Kidney (tissue), 22 donors: ENCODE results near the gene AKT1. TPM values are rescaled to one million over a fixed set of nuclear protein-coding genes. Genes with fewer than 3 reads are reported as not detected.
A peak's percentile ranks its signal among the peaks of the same experiment; 100 is the strongest.

ENCODE experiments used
- DNase-seq, 5 donors: peaks; one replicate each; pipeline ENCODE4 v3.0.0-alpha.2; 2013 to 2020
- FAIRE-seq: peaks from 2 replicates; lab custom pipeline; 2012; peaks lifted over from hg19 to GRCh38; lab: Jason Lieb, UNC
- H3K27ac ChIP-seq, 2 donors: one replicate each; pipeline ENCODE4 v1.7.0; 2013; ENCODE audit warnings: low read depth in 2 of 2, low read length in 2 of 2, inconsistent platforms in 1 of 2
- H3K27me3 ChIP-seq: one replicate; pipeline ENCODE4 v1.7.1; 2013; ENCODE audit warnings: low read length, inconsistent platforms; ENCODE audit not compliant: control insufficient read depth, insufficient read depth
- H3K36me3 ChIP-seq, 3 donors: one replicate each; pipeline versions ENCODE4 v1.7.0 to v1.7.1; 2013; ENCODE audit warnings: low read length in 3 of 3, control low read depth in 1 of 3, inconsistent platforms in 1 of 3; ENCODE audit not compliant: insufficient read depth in 3 of 3, control insufficient read depth in 2 of 3
- H3K4me1 ChIP-seq, 3 donors: one replicate each; pipeline versions ENCODE4 v1.7.0 to v1.7.1; 2013; ENCODE audit warnings: low read length in 3 of 3, inconsistent platforms in 1 of 3, low read depth in 1 of 3; ENCODE audit not compliant: control insufficient read depth in 2 of 3, insufficient read depth in 2 of 3
- H3K4me3 ChIP-seq, 3 donors: one replicate each; pipeline versions ENCODE4 v1.7.0 to v1.8.1; 2013; ENCODE audit warnings: low read length in 3 of 3, control low read depth in 1 of 3, inconsistent platforms in 1 of 3
- H3K9ac ChIP-seq, 3 donors: one replicate each; pipeline versions ENCODE4 v1.7.0 to v1.7.1; 2013; ENCODE audit warnings: low read length in 3 of 3, control low read depth in 1 of 3, inconsistent platforms in 1 of 3
- H3K9me3 ChIP-seq, 3 donors: one replicate each; pipeline versions ENCODE4 v1.7.0 to v1.7.1; 2013; ENCODE audit warnings: low read length in 3 of 3, control low read depth in 1 of 3, inconsistent platforms in 1 of 3; ENCODE audit not compliant: control insufficient read depth in 2 of 3, insufficient read depth in 1 of 3
- intact Hi-C: fragments of 100-400 bp; cut with DNase I; formaldehyde crosslinking; loops from one replicate; pipeline ENCODE4 v1.11.1; 2022
- long read RNA-seq, 10 donors: library from polyadenylated mRNA in 1 of 10; unstranded in 1 of 10; transcript quantifications; one replicate each; pipeline ENCODE4 v2.0.0 and lab custom pipeline, GENCODE V29; 2021 to 2026
- polyA plus RNA-seq: library from polyadenylated mRNA; stranded (reverse); fragments of 350-450 nt; fragmentation: Illumina TruSeq; extraction: RNeasy Lipid Tissue Mini Kit (QIAGEN cat#74804); gene quantifications from one replicate; pipeline ENCODE4 v1.2.3, GENCODE V29; 2014; ENCODE audit warnings: low read depth, low replicate concordance; ENCODE audit not compliant: insufficient read depth
- total RNA-seq: library from RNA; stranded (reverse); fragmentation: NEBNext Ultra II Directional; extraction: Animal tissue kit (Norgen Biotek cat#: 25700); gene quantifications from one replicate; pipeline ENCODE4 v1.2.1, GENCODE V29; 2021
- TF ChIP-seq, protein P1 (sequence below): IDR thresholded peaks from 3 replicates; pipeline ENCODE4 v1.5.1; 2012; ENCODE audit warnings: mild to moderate bottlenecking, moderate library complexity, borderline replicate concordance; ENCODE audit not compliant: insufficient read depth; ENCODE audit errors: extremely low read depth
- donor health status: control.
- donor health status: control.
- donor health status: control.
- donor health status: control.
- donor health status: control.
- donor health status: DM: yes; HTN: yes; CAD: no.
- donor health status: Normal renal cell carcinoma (clear cell type).

Gene AKT1
- total RNA-seq, result 125 TPM
- 70.6 TPM for polyA plus RNA-seq
- long read RNA-seq, donor 1, transcript AKT1-203 (14 exons, 2,710 nt), result major isoform, 14 of 43 reads
- long read RNA-seq, donor 1, partial matches to known transcripts, result 25 of 43 reads
- long read RNA-seq, donor 1, other reads (novel, unspliced or antisense), result 0 of 43 reads
- long read RNA-seq, donor 2, transcript AKT1-203 (14 exons, 2,710 nt), result major isoform, 10 of 25 reads
- long read RNA-seq, donor 2, partial matches to known transcripts, result 7 of 25 reads
- long read RNA-seq, donor 2, other reads (novel, unspliced or antisense), result 0 of 25 reads
- long read RNA-seq, donor 3, transcript AKT1-203 (14 exons, 2,710 nt), result major isoform, 16 of 21 reads
- long read RNA-seq, donor 3, partial matches to known transcripts, result 0 of 21 reads
- long read RNA-seq, donor 3, other reads (novel, unspliced or antisense), result 0 of 21 reads
- long read RNA-seq, donor 4, transcript AKT1-203 (14 exons, 2,710 nt), result major isoform, 14 of 26 reads
- long read RNA-seq, donor 4, partial matches to known transcripts, result 6 of 26 reads
- long read RNA-seq, donor 4, other reads (novel, unspliced or antisense), result 0 of 26 reads
- long read RNA-seq, donor 5, result 0 reads
- long read RNA-seq, donor 6, transcript AKT1-203 (14 exons, 2,710 nt), result major isoform, 8 of 10 reads
- long read RNA-seq, donor 6, partial matches to known transcripts, result 0 of 10 reads
- long read RNA-seq, donor 6, other reads (novel, unspliced or antisense), result 0 of 10 reads
- long read RNA-seq, donor 7, transcript AKT1-201 (15 exons, 2,866 nt), result minor isoform, 17 of 428 reads
- long read RNA-seq, donor 7, transcript AKT1-203 (14 exons, 2,710 nt), result major isoform, 253 of 428 reads
- long read RNA-seq, donor 7, transcript AKT1-220 (15 exons, 2,742 nt), result minor isoform, 51 of 428 reads
- long read RNA-seq, donor 7, transcript AKT1-205 (6 exons, 2,830 nt), result minor isoform, 9 of 428 reads
- long read RNA-seq, donor 7, partial matches to known transcripts, result 20 of 428 reads
- long read RNA-seq, donor 7, other reads (novel, unspliced or antisense), result 69 of 428 reads
- long read RNA-seq, donor 8, transcript AKT1-203 (14 exons, 2,710 nt), result major isoform, 11 of 24 reads
- long read RNA-seq, donor 8, partial matches to known transcripts, result 10 of 24 reads
- long read RNA-seq, donor 8, other reads (novel, unspliced or antisense), result 0 of 24 reads
- long read RNA-seq, donor 9, transcript AKT1-203 (14 exons, 2,710 nt), result major isoform, 7 of 17 reads
- long read RNA-seq, donor 9, partial matches to known transcripts, result 10 of 17 reads
- long read RNA-seq, donor 9, other reads (novel, unspliced or antisense), result 0 of 17 reads
- long read RNA-seq, donor 10, transcript AKT1-203 (14 exons, 2,710 nt), result major isoform, 10 of 20 reads
- long read RNA-seq, donor 10, partial matches to known transcripts, result 6 of 20 reads
- long read RNA-seq, donor 10, other reads (novel, unspliced or antisense), result 0 of 20 reads

DNA sequence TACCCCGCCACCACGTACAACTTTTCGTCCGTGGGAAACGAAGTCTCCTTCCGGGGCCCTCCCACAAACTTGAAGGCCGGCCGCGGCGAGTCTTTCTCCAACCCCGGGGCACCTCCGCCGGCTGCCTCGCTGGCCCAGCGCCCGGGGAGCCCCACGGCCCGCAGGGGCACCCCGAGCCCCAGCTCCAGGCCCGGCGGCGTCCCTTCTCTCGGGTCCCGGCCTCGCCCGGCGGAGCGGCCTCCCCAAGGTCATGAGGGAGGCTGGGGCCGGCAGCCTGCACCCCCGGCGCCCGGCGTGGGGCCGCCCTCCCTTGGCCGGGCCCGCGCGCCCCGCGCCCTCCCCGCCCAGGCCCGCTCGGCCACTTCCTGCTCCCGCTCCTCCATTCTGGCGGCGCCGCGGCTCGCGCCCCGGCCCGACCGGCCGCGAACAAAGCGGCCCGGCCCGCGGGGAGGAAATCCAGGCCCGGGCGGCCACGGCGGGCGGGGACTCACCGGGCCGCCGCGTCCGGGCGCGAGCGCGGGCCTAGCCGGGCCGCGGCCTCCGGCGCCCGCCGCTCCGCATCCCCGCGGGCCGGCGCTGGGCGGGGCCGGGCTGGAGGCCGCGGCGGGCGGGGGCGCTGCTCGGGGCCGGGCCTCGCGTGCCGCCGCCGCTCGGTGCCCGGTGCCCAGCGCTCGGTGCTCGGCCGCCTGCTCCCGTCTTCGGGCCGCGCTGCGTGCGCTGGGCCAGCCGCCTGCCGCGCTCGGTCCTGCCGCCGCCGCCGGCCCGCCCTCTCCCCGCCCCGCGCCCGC is at the start of gene AKT1:
AKT1 (minus strand) TSS at position 756 of the 788 bp plus-strand sequence. CDS start 3,105 bp downstream, outside the sequence.
- H3K9me3 ChIP-seq, result no peaks in the 10 kb centered on the region
- H3K4me3 ChIP-seq, result peak within 1 kb of the TSS; percentile 42 to 64 (median 62)
- TF ChIP-seq, protein P1, sequence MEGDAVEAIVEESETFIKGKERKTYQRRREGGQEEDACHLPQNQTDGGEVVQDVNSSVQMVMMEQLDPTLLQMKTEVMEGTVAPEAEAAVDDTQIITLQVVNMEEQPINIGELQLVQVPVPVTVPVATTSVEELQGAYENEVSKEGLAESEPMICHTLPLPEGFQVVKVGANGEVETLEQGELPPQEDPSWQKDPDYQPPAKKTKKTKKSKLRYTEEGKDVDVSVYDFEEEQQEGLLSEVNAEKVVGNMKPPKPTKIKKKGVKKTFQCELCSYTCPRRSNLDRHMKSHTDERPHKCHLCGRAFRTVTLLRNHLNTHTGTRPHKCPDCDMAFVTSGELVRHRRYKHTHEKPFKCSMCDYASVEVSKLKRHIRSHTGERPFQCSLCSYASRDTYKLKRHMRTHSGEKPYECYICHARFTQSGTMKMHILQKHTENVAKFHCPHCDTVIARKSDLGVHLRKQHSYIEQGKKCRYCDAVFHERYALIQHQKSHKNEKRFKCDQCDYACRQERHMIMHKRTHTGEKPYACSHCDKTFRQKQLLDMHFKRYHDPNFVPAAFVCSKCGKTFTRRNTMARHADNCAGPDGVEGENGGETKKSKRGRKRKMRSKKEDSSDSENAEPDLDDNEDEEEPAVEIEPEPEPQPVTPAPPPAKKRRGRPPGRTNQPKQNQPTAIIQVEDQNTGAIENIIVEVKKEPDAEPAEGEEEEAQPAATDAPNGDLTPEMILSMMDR, result no peak
- DNase-seq (peak in 1 of 5 donors; percentile 62), FAIRE-seq (no peak)
- H3K9ac ChIP-seq, result peak within 1 kb of the TSS; percentile 2 to 76 (median 65)
- no peaks in the 10 kb centered on the region for H3K36me3 ChIP-seq
- intact Hi-C loops, result no loop called here
- H3K4me1 ChIP-seq, result peaks cover 0 to 31% (median 3%) of the 10 kb centered on the region in 3 donors
- no peaks in the 10 kb centered on the region for H3K27me3 ChIP-seq
- H3K27ac ChIP-seq, result peak within 1 kb of the TSS; percentile 91 to 92

DNA sequence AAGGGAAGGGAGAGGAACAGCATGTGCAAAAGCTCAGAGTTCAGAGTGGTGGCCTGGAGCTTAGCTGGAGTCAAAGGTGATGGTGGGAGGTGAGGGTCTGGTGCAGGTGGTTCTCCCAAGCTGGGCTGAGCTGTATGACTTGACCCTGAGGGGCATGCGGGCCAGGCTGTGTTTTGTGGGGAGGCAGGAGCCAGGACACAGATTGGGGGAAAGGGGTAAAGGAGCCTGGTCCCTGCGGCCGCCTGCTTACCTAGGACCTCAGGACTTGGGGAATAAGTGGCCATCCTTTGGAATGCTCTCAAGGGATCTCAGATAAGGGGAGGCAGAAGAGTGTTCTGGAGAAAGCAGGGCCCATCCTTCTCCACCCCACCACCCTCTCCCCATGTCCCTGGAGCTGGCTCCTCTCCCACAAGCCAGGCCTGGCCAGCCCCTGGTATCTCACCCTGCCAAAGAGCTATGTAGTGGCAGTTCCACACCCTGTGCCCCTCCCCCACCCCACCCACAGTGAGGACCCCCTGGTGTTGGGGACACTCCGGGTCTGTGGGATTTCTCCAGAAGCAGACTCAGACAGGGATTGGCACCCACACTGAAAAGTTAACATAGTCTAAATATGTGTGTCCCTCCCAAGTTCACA is 49.6 kb upstream of the AKT1 start:
- H3K4me1 ChIP-seq, result peaks cover 0 to 10% (median 0%) of the 10 kb centered on the region in 3 donors
- no peak for FAIRE-seq
- H3K27me3 ChIP-seq, result peaks cover 14% of the 10 kb centered on the region
- DNase-seq, result peak in 1 of 5 donors; percentile 45
- TF ChIP-seq, protein P1, result no peak
- no peak overlapping the region for H3K9ac ChIP-seq
- H3K36me3 ChIP-seq, result no peaks in the 10 kb centered on the region
- H3K4me3 ChIP-seq, result no peak overlapping the region
- intact Hi-C loops, result no loop called here
- H3K9me3 ChIP-seq, result no peaks in the 10 kb centered on the region
- H3K27ac ChIP-seq, result no peak overlapping the region
